Mucosa of descending colon (tissue), 3 donors: ENCODE measurements around the gene IL22RA1. TPM values are rescaled to one million over a fixed set of nuclear protein-coding genes. Genes with fewer than 3 reads are reported as not detected.

Experiments used
- ATAC-seq: fragments of 200-7000 bp; cut with Tn5 transposase; one replicate; pipeline ENCODE4 v1.9.1; 2020; ENCODE audit warnings: mild to moderate bottlenecking, moderate library complexity
- DNase-seq, 3 donors: peaks; one replicate each; pipeline ENCODE4 v3.0.0-alpha.2; 2020
- H3K36me3 ChIP-seq: fragments of 200-600 bp; one replicate; pipeline ENCODE4 v1.8.0; 2021; ENCODE audit warnings: low read depth, mild to moderate bottlenecking
- H3K4me1 ChIP-seq: fragments of 200-600 bp; one replicate; pipeline ENCODE4 v1.8.0; 2021; ENCODE audit warnings: low read depth, mild to moderate bottlenecking
- H3K4me3 ChIP-seq: fragments of 200-600 bp; one replicate; pipeline ENCODE4 v1.8.0; 2021; ENCODE audit warnings: mild to moderate bottlenecking
- H3K9me3 ChIP-seq: fragments of 200-600 bp; one replicate; pipeline ENCODE4 v1.8.0; 2021; ENCODE audit warnings: mild to moderate bottlenecking
- CTCF ChIP-seq: fragments of 200-600 bp; IDR thresholded peaks from one replicate; pipeline ENCODE4 v1.8.0; 2022; ENCODE audit warnings: antibody characterized with exemption, mild to moderate bottlenecking
- intact Hi-C, 2 donors: fragments of 100-400 bp; cut with DNase I in 1 of 2; cut with micrococcal nuclease in 1 of 2; formaldehyde crosslinking; loops; one replicate each; pipeline versions ENCODE4 v1.11.0 to v1.11.1; 2022; cut with DNase I, micrococcal nuclease
- total RNA-seq, 3 donors: library from RNA; stranded (reverse); fragmentation: NEBNext Ultra II Directional in 2 of 3; extraction: Animal tissue kit (Norgen Biotek cat#: 25700) in 2 of 3; gene quantifications; one replicate each; pipeline versions ENCODE4 v1.2.1 to v1.2.4, GENCODE V29; 2021 to 2023
- donor health status: DM: no; HTN: no; CAD: no; lungs with moderate emphysema.
- donor health status: DM: no; HTN: no; CAD: no.
- donor health status: DM: no; HTN: yes; CAD: no.

IL22RA1 gene
- total RNA-seq, 3 donors from 2014 or later = 13.8 to 43.1 (median 28.2) TPM

GRCh38 chr1:24109166-24109483 is 33.8 kb downstream of the IL22RA1 start:
- TF ChIP-seq CTCF = no peak
- Histone ChIP-seq H3K4me3 (no peak overlapping the region), H3K9me3 (no peaks in the 10 kb centered on the region), H3K4me1 (peaks cover 9% of the 10 kb centered on the region), H3K36me3 (no peaks in the 10 kb centered on the region)
- no peak for ATAC-seq
- no peak for DNase-seq
- intact Hi-C loops = no loop called here

GRCh38 chr1:24108334-24109165 is 34.4 kb downstream of the IL22RA1 start:
- Histone ChIP-seq H3K4me3 (no peak overlapping the region), H3K36me3 (no peaks in the 10 kb centered on the region), H3K4me1 (peaks cover 9% of the 10 kb centered on the region), H3K9me3 (no peaks in the 10 kb centered on the region)
- intact Hi-C loops = no loop called here
- ATAC-seq (peak; percentile 73), DNase-seq (peak in 2 of 3 donors; percentile 34 to 61)
- TF ChIP-seq CTCF = no peak

- Histone ChIP-seq H3K4me1 (peaks cover 9% of the 10 kb centered on the region), H3K36me3 (no peaks in the 10 kb centered on the region), H3K4me3 (no peak overlapping the region), H3K9me3 (no peaks in the 10 kb centered on the region)
- peak in 2 of 3 donors; percentile 26 to 63 for DNase-seq
- peak; percentile 70 for ATAC-seq
- no peak for TF ChIP-seq CTCF
- intact Hi-C loops = no loop called here
Measured at GRCh38 chr1:24107462-24108138, 35.3 kb downstream of the IL22RA1 start.

- H3K36me3 ChIP-seq = no peaks in the 10 kb centered on the region
- H3K4me3 ChIP-seq = no peak overlapping the region
- H3K4me1 ChIP-seq = peaks cover 9% of the 10 kb centered on the region
- intact Hi-C loops = no loop called here
- ATAC-seq (no peak), DNase-seq (peak in 1 of 3 donors; percentile 42)
- TF ChIP-seq CTCF = no peak
- no peaks in the 10 kb centered on the region for H3K9me3 ChIP-seq
Measured at GRCh38 chr1:24105368-24106160, 37.4 kb downstream of the IL22RA1 start.

GRCh38 chr1:24104854-24105253 is 38.1 kb downstream of the IL22RA1 start:
- intact Hi-C loops = no loop called here
- DNase-seq = peak in 1 of 3 donors; percentile 19
- no peak for ATAC-seq
- Histone ChIP-seq H3K4me3 (no peak overlapping the region), H3K36me3 (no peaks in the 10 kb centered on the region), H3K9me3 (no peaks in the 10 kb centered on the region), H3K4me1 (peaks cover 9% of the 10 kb centered on the region)
- TF ChIP-seq CTCF = no peak
